Duodenal mucosa (tissue), 2 donors: ENCODE measurements around the gene TSPAN11.

Source experiments
- H3K27ac ChIP-seq: one replicate; pipeline ENCODE4 v1.7.0; 2013; ENCODE audit warnings: low read depth, low read length
- H3K27me3 ChIP-seq, 2 donors: one replicate each; pipeline ENCODE4 v1.7.0; 2013; ENCODE audit warnings: low read length in 2 of 2, control low read depth in 1 of 2; ENCODE audit not compliant: insufficient read depth in 2 of 2, control insufficient read depth in 1 of 2
- H3K36me3 ChIP-seq, 2 donors: one replicate each; pipeline ENCODE4 v1.7.0; 2013; ENCODE audit warnings: low read length in 2 of 2, control low read depth in 1 of 2; ENCODE audit not compliant: insufficient read depth in 2 of 2, control insufficient read depth in 1 of 2
- H3K4me1 ChIP-seq, 2 donors: one replicate each; pipeline ENCODE4 v1.7.0; 2013; ENCODE audit warnings: low read length in 2 of 2, control low read depth in 1 of 2; ENCODE audit not compliant: insufficient read depth in 2 of 2, control insufficient read depth in 1 of 2
- H3K4me3 ChIP-seq, 2 donors: one replicate each; pipeline ENCODE4 v1.7.0; 2013; ENCODE audit warnings: low read length in 2 of 2, low read depth in 1 of 2
- H3K9ac ChIP-seq, 2 donors: one replicate each; pipeline ENCODE4 v1.7.0; 2013; ENCODE audit warnings: low read length in 2 of 2, low read depth in 1 of 2
- H3K9me3 ChIP-seq, 2 donors: one replicate each; pipeline ENCODE4 v1.7.0; 2013; ENCODE audit warnings: low read length in 2 of 2, control low read depth in 1 of 2; ENCODE audit not compliant: control insufficient read depth in 1 of 2

Gene TSPAN11

GRCh38 chr12:30955214-30955613, 28.7 kb downstream of the TSPAN11 start:
- Histone ChIP-seq H3K27ac (no peak overlapping the region), H3K36me3 (no peaks in the 10 kb centered on the region), H3K27me3 (no peaks in the 10 kb centered on the region), H3K9me3 (no peaks in the 10 kb centered on the region), H3K4me3 (no peak overlapping the region), H3K4me1 (no peaks in the 10 kb centered on the region), H3K9ac (no peak overlapping the region)

GRCh38 chr12:30959110-30959710, 32.7 kb downstream of the TSPAN11 start:
- Histone ChIP-seq H3K36me3 (no peaks in the 10 kb centered on the region), H3K27ac (no peak overlapping the region), H3K4me3 (no peak overlapping the region), H3K9ac (no peak overlapping the region), H3K9me3 (no peaks in the 10 kb centered on the region), H3K4me1 (no peaks in the 10 kb centered on the region), H3K27me3 (no peaks in the 10 kb centered on the region)

GRCh38 chr12:30959778-30960177, 33.2 kb downstream of the TSPAN11 start:
- Histone ChIP-seq H3K4me1 (no peaks in the 10 kb centered on the region), H3K27ac (no peak overlapping the region), H3K9me3 (no peaks in the 10 kb centered on the region), H3K36me3 (no peaks in the 10 kb centered on the region), H3K9ac (no peak overlapping the region), H3K4me3 (no peak overlapping the region), H3K27me3 (no peaks in the 10 kb centered on the region)

GRCh38 chr12:30961030-30961429, 34.5 kb downstream of the TSPAN11 start:
- Histone ChIP-seq H3K4me3 (no peak overlapping the region), H3K9ac (no peak overlapping the region), H3K9me3 (no peaks in the 10 kb centered on the region), H3K27ac (no peak overlapping the region), H3K27me3 (no peaks in the 10 kb centered on the region), H3K4me1 (no peaks in the 10 kb centered on the region), H3K36me3 (no peaks in the 10 kb centered on the region)

GRCh38 chr12:30962047-30962446, 35.5 kb downstream of the TSPAN11 start:
- Histone ChIP-seq H3K4me1 (no peaks in the 10 kb centered on the region), H3K27ac (no peak overlapping the region), H3K4me3 (no peak overlapping the region), H3K9ac (no peak overlapping the region), H3K27me3 (no peaks in the 10 kb centered on the region), H3K9me3 (no peaks in the 10 kb centered on the region), H3K36me3 (no peaks in the 10 kb centered on the region)

- Histone ChIP-seq H3K27me3 (no peaks in the 10 kb centered on the region), H3K36me3 (no peaks in the 10 kb centered on the region), H3K9ac (no peak overlapping the region), H3K4me3 (no peak overlapping the region), H3K9me3 (no peaks in the 10 kb centered on the region), H3K4me1 (no peaks in the 10 kb centered on the region), H3K27ac (no peak overlapping the region)
Measured at GRCh38 chr12:30963709-30964564, 37.4 kb downstream of the TSPAN11 start.

- Histone ChIP-seq H3K27ac (no peak overlapping the region), H3K9me3 (no peaks in the 10 kb centered on the region), H3K9ac (no peak overlapping the region), H3K27me3 (no peaks in the 10 kb centered on the region), H3K4me1 (no peaks in the 10 kb centered on the region), H3K4me3 (no peak overlapping the region), H3K36me3 (no peaks in the 10 kb centered on the region)
Measured at GRCh38 chr12:30964896-30965612, 38.5 kb downstream of the TSPAN11 start.

GRCh38 chr12:30965613-30965985, 39.1 kb downstream of the TSPAN11 start:
- Histone ChIP-seq H3K4me3 (no peak overlapping the region), H3K4me1 (peaks cover 0 to 3% of the 10 kb centered on the region in 2 donors), H3K27ac (no peak overlapping the region), H3K9ac (no peak overlapping the region), H3K27me3 (no peaks in the 10 kb centered on the region), H3K36me3 (no peaks in the 10 kb centered on the region), H3K9me3 (no peaks in the 10 kb centered on the region)

- Histone ChIP-seq H3K9ac (no peak overlapping the region), H3K4me1 (peaks cover 0 to 6% of the 10 kb centered on the region in 2 donors), H3K4me3 (no peak overlapping the region), H3K27me3 (no peaks in the 10 kb centered on the region), H3K27ac (no peak overlapping the region), H3K36me3 (no peaks in the 10 kb centered on the region), H3K9me3 (no peaks in the 10 kb centered on the region)
Measured at GRCh38 chr12:30967026-30967425, 40.5 kb downstream of the TSPAN11 start.

- Histone ChIP-seq H3K9ac (no peak overlapping the region), H3K9me3 (no peaks in the 10 kb centered on the region), H3K36me3 (no peaks in the 10 kb centered on the region), H3K27me3 (no peaks in the 10 kb centered on the region), H3K4me1 (peaks cover 0 to 6% of the 10 kb centered on the region in 2 donors), H3K27ac (no peak overlapping the region), H3K4me3 (no peak overlapping the region)
Measured at GRCh38 chr12:30968211-30968610, 41.7 kb downstream of the TSPAN11 start.
